ENCODE data around the gene MLXIPL. TPM values are rescaled to one million over a fixed set of nuclear protein-coding genes. Genes with fewer than 3 reads are reported as not detected.

Gene MLXIPL
- total and polyA plus RNA-seq, 2 experiments from 2014 or later = 21.7 to 46.7 TPM

GRCh38 chr7:73669858-73670385, 45.6 kb upstream of the MLXIPL start:
- no peak overlapping the region for H3K4me2 ChIP-seq
- no peaks in the 10 kb centered on the region for H3K36me3 ChIP-seq (replicated peaks; ENCODE audit: insufficient read depth, low read depth)
- no peak overlapping the region for H2AFZ ChIP-seq
- no peaks in the 10 kb centered on the region for H3K27me3 ChIP-seq
- peaks cover 8% of the 10 kb centered on the region for H3K79me2 ChIP-seq
- H4K20me1 ChIP-seq (ENCODE audit: insufficient read depth, poor library complexity, severe bottlenecking) = no peaks in the 10 kb centered on the region
- no peaks in the 10 kb centered on the region for H3K9me2 ChIP-seq (replicated peaks; ENCODE audit: insufficient read depth)
- WGBS (ENCODE audit: low lambda C conversion rate, missing lambda C conversion rate) = 93% methylated on average over 12 of the region's 12 CpGs
- no peak overlapping the region for H3K27ac ChIP-seq
- peaks cover 8% of the 10 kb centered on the region for H3K4me1 ChIP-seq (ENCODE audit: insufficient read depth)
- TF ChIP-seq EZH2 (IDR thresholded peaks at IDR 0.05; ENCODE audit: borderline replicate concordance) = no peak
- H3K9me3 ChIP-seq (ENCODE audit: low read depth) = no peaks in the 10 kb centered on the region
- no peak for DNase-seq (ENCODE audit: low spot score)
- H3K4me3 ChIP-seq = no peak overlapping the region

GRCh38 chr7:73669288-73669701, 45.0 kb upstream of the MLXIPL start:
- WGBS (ENCODE audit: low lambda C conversion rate, missing lambda C conversion rate) = 85% methylated on average over 19 of the region's 19 CpGs
- peaks cover 8% of the 10 kb centered on the region for H3K4me1 ChIP-seq (ENCODE audit: insufficient read depth)
- no peak overlapping the region for H3K4me3 ChIP-seq
- no peaks in the 10 kb centered on the region for H3K9me2 ChIP-seq (replicated peaks; ENCODE audit: insufficient read depth)
- no peaks in the 10 kb centered on the region for H3K9me3 ChIP-seq (ENCODE audit: low read depth)
- no peak overlapping the region for H3K27ac ChIP-seq
- H4K20me1 ChIP-seq (ENCODE audit: insufficient read depth, poor library complexity, severe bottlenecking) = no peaks in the 10 kb centered on the region
- H2AFZ ChIP-seq = no peak overlapping the region
- no peaks in the 10 kb centered on the region for H3K27me3 ChIP-seq
- H3K4me2 ChIP-seq = peak overlapping the region; percentile 93
- peaks cover 8% of the 10 kb centered on the region for H3K79me2 ChIP-seq
- no peaks in the 10 kb centered on the region for H3K36me3 ChIP-seq (replicated peaks; ENCODE audit: insufficient read depth, low read depth)
- DNase-seq (ENCODE audit: low spot score) = no peak
- TF ChIP-seq EZH2 (IDR thresholded peaks at IDR 0.05; ENCODE audit: borderline replicate concordance) (no peak), CTCF (IDR thresholded peaks at IDR 0.05; ENCODE audit: poor library complexity) (no peak), EZH2phosphoT487 (IDR thresholded peaks at IDR 0.05; ENCODE audit: low read depth, severe bottlenecking, unreplicated experiment) (no peak)

DNA sequence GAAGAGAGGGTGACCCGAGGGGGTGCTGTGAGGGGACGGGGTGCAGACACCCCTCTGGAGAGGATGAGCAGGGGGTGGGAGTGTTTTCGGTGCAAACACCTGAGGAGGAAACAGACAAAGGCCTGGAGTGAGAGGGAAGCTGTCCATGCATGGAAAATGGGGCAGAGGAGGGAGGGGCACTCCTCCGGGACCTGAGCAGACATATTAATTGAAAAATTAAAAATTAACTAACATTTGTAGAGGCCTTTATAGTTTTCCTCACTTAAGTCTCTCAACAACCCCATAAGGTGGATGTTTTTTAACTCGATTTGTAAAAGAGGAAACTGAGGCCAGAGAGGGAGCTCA, 44.5 kb upstream of the MLXIPL start:
- H3K4me1 ChIP-seq (ENCODE audit: insufficient read depth) = peaks cover 8% of the 10 kb centered on the region
- H3K36me3 ChIP-seq (replicated peaks; ENCODE audit: insufficient read depth, low read depth) = no peaks in the 10 kb centered on the region
- peaks cover 8% of the 10 kb centered on the region for H3K79me2 ChIP-seq
- no peak for DNase-seq (ENCODE audit: low spot score)
- peak overlapping the region; percentile 93 for H3K4me2 ChIP-seq
- no peaks in the 10 kb centered on the region for H3K9me2 ChIP-seq (replicated peaks; ENCODE audit: insufficient read depth)
- peak overlapping the region; percentile 71 for H2AFZ ChIP-seq
- H3K9me3 ChIP-seq (ENCODE audit: low read depth) = no peaks in the 10 kb centered on the region
- H3K27me3 ChIP-seq = no peaks in the 10 kb centered on the region
- no peaks in the 10 kb centered on the region for H4K20me1 ChIP-seq (ENCODE audit: insufficient read depth, poor library complexity, severe bottlenecking)
- H3K4me3 ChIP-seq = peak overlapping the region; percentile 83
- H3K27ac ChIP-seq = no peak overlapping the region
- TF ChIP-seq EZH2phosphoT487 (IDR thresholded peaks at IDR 0.05; ENCODE audit: low read depth, severe bottlenecking, unreplicated experiment) = no peak
- no peak for TF ChIP-seq CTCF (IDR thresholded peaks at IDR 0.05; ENCODE audit: poor library complexity)
- TF ChIP-seq EZH2 (IDR thresholded peaks at IDR 0.05; ENCODE audit: borderline replicate concordance) = no peak
- 67% methylated on average over 3 of the region's 5 CpGs for WGBS (ENCODE audit: low lambda C conversion rate, missing lambda C conversion rate)

GRCh38 chr7:73668103-73668885, 44.0 kb upstream of the MLXIPL start:
- Histone ChIP-seq H3K9me2 (replicated peaks; ENCODE audit: insufficient read depth) (no peaks in the 10 kb centered on the region), H2AFZ (peak overlapping the region; percentile 71), H3K4me1 (ENCODE audit: insufficient read depth) (peaks cover 8% of the 10 kb centered on the region), H3K36me3 (replicated peaks; ENCODE audit: insufficient read depth, low read depth) (no peaks in the 10 kb centered on the region), H3K79me2 (peaks cover 8% of the 10 kb centered on the region), H3K4me2 (peak overlapping the region; percentile 93), H3K4me3 (peak overlapping the region; percentile 83), H3K27me3 (no peaks in the 10 kb centered on the region), H3K27ac (no peak overlapping the region), H3K9me3 (ENCODE audit: low read depth) (no peaks in the 10 kb centered on the region), H4K20me1 (ENCODE audit: insufficient read depth, poor library complexity, severe bottlenecking) (no peaks in the 10 kb centered on the region)
- TF ChIP-seq EZH2phosphoT487 (IDR thresholded peaks at IDR 0.05; ENCODE audit: low read depth, severe bottlenecking, unreplicated experiment) = no peak
- TF ChIP-seq CTCF (IDR thresholded peaks at IDR 0.05; ENCODE audit: poor library complexity) = no peak
- TF ChIP-seq EZH2 (IDR thresholded peaks at IDR 0.05; ENCODE audit: borderline replicate concordance) = no peak
- DNase-seq (ENCODE audit: low spot score) = peak; percentile 44
- WGBS (ENCODE audit: low lambda C conversion rate, missing lambda C conversion rate) = 2% methylated on average over 6 of the region's 52 CpGs
